Small intestine (tissue), 7 donors: Measurements from ENCODE around the gene TMEM40. TPM values are rescaled to one million over a fixed set of nuclear protein-coding genes. Genes with fewer than 3 reads are reported as not detected.

Experiments
- DNase-seq, 2 donors: peaks; one replicate each; pipeline versions ENCODE4 v3.0.0 to v3.0.0-alpha.2; 2013
- FAIRE-seq: peaks from 2 replicates; lab custom pipeline; 2012; peaks lifted over from hg19 to GRCh38; lab: Jason Lieb, UNC
- H3K27ac ChIP-seq, 3 donors: one replicate each; pipeline ENCODE4 v1.5.1; 2013; ENCODE audit warnings: low read length in 2 of 3, mild to moderate bottlenecking in 2 of 3, control low read depth in 1 of 3, inconsistent platforms in 1 of 3, low read depth in 1 of 3, moderate library complexity in 1 of 3
- H3K27me3 ChIP-seq, 3 donors: one replicate each; pipeline ENCODE4 v1.6.1; 2013; ENCODE audit warnings: low read length in 3 of 3, inconsistent platforms in 1 of 3; ENCODE audit not compliant: control insufficient read depth in 3 of 3, insufficient read depth in 3 of 3
- H3K36me3 ChIP-seq, 3 donors: one replicate each; pipeline ENCODE4 v1.6.1; 2013; ENCODE audit warnings: low read length in 3 of 3, inconsistent platforms in 1 of 3, low read depth in 1 of 3, mild to moderate bottlenecking in 1 of 3, moderate library complexity in 1 of 3; ENCODE audit not compliant: control insufficient read depth in 3 of 3, insufficient read depth in 2 of 3
- H3K4me1 ChIP-seq, 3 donors: one replicate each; pipeline ENCODE4 v1.6.1; 2013; ENCODE audit warnings: low read length in 2 of 3, inconsistent platforms in 1 of 3, low read depth in 1 of 3, mild to moderate bottlenecking in 1 of 3, moderate library complexity in 1 of 3; ENCODE audit not compliant: control insufficient read depth in 3 of 3, insufficient read depth in 2 of 3
- H3K4me3 ChIP-seq, 3 donors: one replicate each; pipeline ENCODE4 v1.5.1; 2013; ENCODE audit warnings: low read length in 3 of 3, control low read depth in 1 of 3, inconsistent platforms in 1 of 3, low read depth in 1 of 3, mild to moderate bottlenecking in 1 of 3, moderate library complexity in 1 of 3
- H3K9me3 ChIP-seq, 2 donors: one replicate each; pipeline ENCODE4 v1.6.1; 2013; ENCODE audit warnings: low read depth in 1 of 2, low read length in 1 of 2; ENCODE audit not compliant: control insufficient read depth in 2 of 2, insufficient read depth in 1 of 2
- WGBS, 3 donors: extraction: QIAGEN DNeasy Blood & Tissue Kit; methylation state at CpG; one replicate each; pipeline ENCODE4 v1.1.7; 2013; 5-methylcytosine and 5-hydroxymethylcytosine counted together
- polyA plus RNA-seq, 4 donors: library from polyadenylated mRNA; stranded (reverse) in 3 of 4; unstranded in 1 of 4; fragments of 200-250 nt in 3 of 4; fragments of 120-200 nt in 1 of 4; gene quantifications; one replicate each; pipeline versions ENCODE4 v1.2.1 to v1.2.3, GENCODE V29; 2013
- donor health status: healthy with polysubstance abuse.
- donor health status: control.
- donor health status: control.
- donor health status: Bipolar disorder and iron deficiency.
- donor health status: healthy.

The TMEM40 gene
- polyA plus RNA-seq, 4 donors: 0.07 to 0.25 TPM; not detected in 2

DNA sequence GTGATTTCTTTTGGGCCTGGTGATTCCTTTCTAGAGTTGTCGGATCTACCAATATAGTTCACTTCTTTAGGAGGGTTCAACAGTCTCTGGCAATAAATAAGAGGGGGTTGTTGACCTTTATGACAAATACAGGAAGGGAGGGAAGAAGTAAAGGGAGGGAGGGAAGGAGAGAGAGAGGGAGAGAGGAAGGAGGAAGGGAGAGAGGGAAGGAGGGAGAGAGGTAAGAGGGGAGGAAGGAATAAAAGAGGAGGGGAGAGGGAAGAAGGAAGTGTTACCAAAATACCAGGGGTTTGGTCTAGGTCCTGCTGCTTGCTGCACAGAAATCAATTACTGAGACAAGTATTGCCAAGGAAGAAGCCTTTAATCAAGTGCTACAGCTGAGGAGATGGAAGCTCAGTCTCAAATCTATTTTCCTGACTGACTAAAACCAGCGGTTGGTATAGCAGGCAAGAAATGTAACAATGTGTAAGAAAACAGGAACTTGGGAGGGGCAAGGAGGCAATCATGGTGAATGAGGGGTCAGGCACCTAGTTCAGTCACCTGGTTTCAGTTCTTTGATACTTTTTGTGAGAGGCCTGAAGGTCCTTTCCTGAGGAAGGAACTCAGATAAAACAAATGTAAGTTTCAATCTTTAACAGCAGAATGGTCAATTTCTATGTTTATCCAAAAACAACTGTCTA, 14.1 kb upstream of the TMEM40 start:
- Histone ChIP-seq H3K36me3 (no peaks in the 10 kb centered on the region), H3K4me1 (no peaks in the 10 kb centered on the region), H3K4me3 (no peak overlapping the region), H3K27me3 (no peaks in the 10 kb centered on the region), H3K9me3 (no peaks in the 10 kb centered on the region), H3K27ac (no peak overlapping the region)
- WGBS, 3 donors: 56 to 69% (median 58%) methylated on average over 2 of the region's 2 CpGs
- no peak for DNase-seq
- FAIRE-seq: no peak

GRCh38 chr3:12772462-12772861, 13.4 kb upstream of the TMEM40 start:
- FAIRE-seq: no peak
- WGBS, 3 donors: 56 to 88% (median 79%) methylated on average over 5 of the region's 5 CpGs

GRCh38 chr3:12771236-12771635, 12.2 kb upstream of the TMEM40 start:
- WGBS, 3 donors: 82 to 91% (median 90%) methylated on average over 9 of the region's 9 CpGs
- Histone ChIP-seq H3K9me3 (no peaks in the 10 kb centered on the region), H3K27ac (no peak overlapping the region), H3K4me1 (no peaks in the 10 kb centered on the region), H3K4me3 (no peak overlapping the region), H3K27me3 (no peaks in the 10 kb centered on the region), H3K36me3 (no peaks in the 10 kb centered on the region)
- no peak for FAIRE-seq
- no peak for DNase-seq

More at GRCh38 chr3:12772462-12772861, 13.4 kb upstream of the TMEM40 start:
- Histone ChIP-seq H3K9me3 (no peaks in the 10 kb centered on the region), H3K4me3 (no peak overlapping the region), H3K4me1 (no peaks in the 10 kb centered on the region), H3K36me3 (no peaks in the 10 kb centered on the region), H3K27me3 (no peaks in the 10 kb centered on the region), H3K27ac (no peak overlapping the region)
- no peak for DNase-seq

GRCh38 chr3:12769761-12770160, 10.7 kb upstream of the TMEM40 start:
- no peaks in the 10 kb centered on the region for H3K27me3 ChIP-seq
- DNase-seq (no peak), FAIRE-seq (no peak)
- WGBS, 3 donors: 58 to 75% (median 65%) methylated on average over 2 of the region's 2 CpGs
- no peak overlapping the region for H3K27ac ChIP-seq
- H3K36me3 ChIP-seq: no peaks in the 10 kb centered on the region
- no peak overlapping the region for H3K4me3 ChIP-seq
- H3K9me3 ChIP-seq: no peaks in the 10 kb centered on the region
- no peaks in the 10 kb centered on the region for H3K4me1 ChIP-seq

GRCh38 chr3:12768579-12769527, 9.8 kb upstream of the TMEM40 start:
- Histone ChIP-seq H3K27ac (no peak overlapping the region), H3K27me3 (no peaks in the 10 kb centered on the region), H3K4me3 (no peak overlapping the region), H3K4me1 (no peaks in the 10 kb centered on the region), H3K9me3 (no peaks in the 10 kb centered on the region), H3K36me3 (no peaks in the 10 kb centered on the region)
- no peak for DNase-seq
- 74 to 84% (median 81%) methylated on average over 35 to 54 of the region's 54 CpGs for WGBS, 3 donors
- FAIRE-seq: no peak

- WGBS, 3 donors: 65 to 82% (median 74%) methylated on average over 6 of the region's 6 CpGs
- DNase-seq: no peak
- Histone ChIP-seq H3K27me3 (no peaks in the 10 kb centered on the region), H3K9me3 (no peaks in the 10 kb centered on the region), H3K27ac (no peak overlapping the region), H3K36me3 (no peaks in the 10 kb centered on the region), H3K4me1 (no peaks in the 10 kb centered on the region), H3K4me3 (no peak overlapping the region)
- FAIRE-seq: no peak
Measured at GRCh38 chr3:12766541-12766940, 7.5 kb upstream of the TMEM40 start.

DNA sequence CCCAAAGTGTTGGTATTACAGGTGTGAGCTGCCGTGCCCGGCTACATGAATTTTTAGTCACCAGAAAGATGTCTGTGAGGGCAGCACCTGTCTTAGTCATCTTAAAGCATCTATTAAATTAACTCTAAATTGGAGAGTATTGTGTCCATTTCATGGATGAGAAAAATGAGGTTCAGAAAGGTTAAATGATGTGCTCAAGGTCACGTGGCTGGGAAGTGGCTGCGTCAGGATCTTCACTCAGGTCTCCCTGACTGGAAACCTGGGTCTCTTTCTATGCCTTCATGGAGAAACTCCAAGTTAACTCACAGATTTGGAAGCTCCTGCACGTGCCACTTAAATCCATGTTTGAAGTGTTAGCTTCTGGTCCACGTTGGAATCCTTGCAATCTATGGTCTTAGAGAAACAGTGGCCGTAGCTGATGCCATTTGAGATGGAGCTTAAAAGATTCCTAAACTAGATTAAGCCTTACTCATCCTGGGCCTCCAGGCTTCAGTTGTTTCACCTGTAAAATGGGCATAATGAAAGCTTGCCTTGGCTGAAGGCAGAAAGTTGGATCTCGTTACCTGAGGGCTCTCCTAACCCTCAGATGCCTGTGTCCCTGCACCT, 5.2 kb upstream of the TMEM40 start:
- H3K9me3 ChIP-seq: no peaks in the 10 kb centered on the region
- no peak for DNase-seq
- H3K36me3 ChIP-seq: no peaks in the 10 kb centered on the region
- no peak overlapping the region for H3K27ac ChIP-seq
- 72 to 80% (median 76%) methylated on average over 8 of the region's 8 CpGs for WGBS, 3 donors
- no peaks in the 10 kb centered on the region for H3K27me3 ChIP-seq
- no peaks in the 10 kb centered on the region for H3K4me1 ChIP-seq
- H3K4me3 ChIP-seq: no peak overlapping the region
- no peak for FAIRE-seq
